Neural progenitor cell (in vitro differentiated cells): ENCODE measurements around the gene TENT4A. TPM values are rescaled to one million over a fixed set of nuclear protein-coding genes. Genes with fewer than 3 reads are reported as not detected.

Experiments used
- DNase-seq: peaks from one replicate; pipeline ENCODE4 v3.0.0-alpha.2; 2016; ENCODE audit warnings: low spot score
- H2AFZ ChIP-seq: fragments of 200-600 bp; sonication (generic); replicated peaks from 2 replicates; pipeline ENCODE4 v1.6.1; 2016; ENCODE audit warnings: antibody characterized with exemption
- H3F3A ChIP-seq: fragments of 200-600 bp; sonication (generic); 2 replicates; pipeline ENCODE4 v1.6.1; 2016; ENCODE audit warnings: antibody characterized with exemption, low read depth
- H3K27ac ChIP-seq: fragments of 200-600 bp; sonication (generic); 2 replicates; pipeline ENCODE4 v1.5.1; 2016; ENCODE audit warnings: mild to moderate bottlenecking
- H3K27me3 ChIP-seq: fragments of 200-600 bp; sonication (generic); 2 replicates; pipeline ENCODE4 v1.6.1; 2016; ENCODE audit warnings: mild to moderate bottlenecking, moderate library complexity
- H3K36me3 ChIP-seq: fragments of 200-600 bp; sonication (generic); 2 replicates; pipeline ENCODE4 v1.5.1; 2016
- H3K4me1 ChIP-seq: fragments of 200-600 bp; sonication (generic); 2 replicates; pipeline ENCODE4 v1.6.1; 2016; ENCODE audit warnings: mixed run types
- H3K4me2 ChIP-seq: fragments of 200-600 bp; sonication (generic); 2 replicates; pipeline ENCODE4 v1.6.1; 2016
- H3K4me3 ChIP-seq: fragments of 200-600 bp; sonication (generic); 2 replicates; pipeline ENCODE4 v1.5.1; 2016
- H3K79me2 ChIP-seq: fragments of 200-600 bp; sonication (generic); 2 replicates; pipeline ENCODE4 v1.6.1; 2016; ENCODE audit warnings: low read depth
- H3K9ac ChIP-seq: fragments of 200-600 bp; sonication (generic); 2 replicates; pipeline ENCODE4 v1.6.1; 2016
- H3K9me3 ChIP-seq: fragments of 200-600 bp; sonication (generic); 2 replicates; pipeline ENCODE4 v1.5.1; 2016; ENCODE audit warnings: low read depth
- H4K20me1 ChIP-seq: fragments of 200-600 bp; sonication (generic); 2 replicates; pipeline ENCODE4 v1.6.1; 2016; ENCODE audit warnings: low read depth
- H3K27ac Mint-ChIP-seq: 3 replicates; pipeline ENCODE4 v1.8.0; 2021; ENCODE audit warnings: mixed read lengths
- H3K27me3 Mint-ChIP-seq: 2 replicates; pipeline ENCODE4 v1.8.0; 2022; ENCODE audit warnings: low read depth, mild to moderate bottlenecking, inconsistent platforms, moderate library complexity, mixed read lengths; ENCODE audit not compliant: insufficient read depth
- H3K36me3 Mint-ChIP-seq: 3 replicates; pipeline ENCODE4 v1.8.0; 2021; ENCODE audit warnings: mixed read lengths
- H3K4me1 Mint-ChIP-seq: 3 replicates; pipeline ENCODE4 v1.8.0; 2021; ENCODE audit warnings: mixed read lengths
- H3K4me3 Mint-ChIP-seq: 3 replicates; pipeline ENCODE4 v1.8.0; 2021; ENCODE audit warnings: mild to moderate bottlenecking, moderate library complexity, mixed read lengths
- H3K9me3 Mint-ChIP-seq: 3 replicates; pipeline ENCODE4 v1.8.0; 2020; ENCODE audit warnings: mixed read lengths
- CTCF ChIP-seq: fragments of 200-600 bp; sonication (generic); IDR thresholded peaks from 2 replicates; pipeline ENCODE4 v1.5.1; 2017; ENCODE audit warnings: antibody characterized with exemption, mild to moderate bottlenecking
- EZH2 ChIP-seq: fragments of 200-600 bp; sonication (generic); IDR thresholded peaks from 2 replicates; pipeline ENCODE4 v1.6.1; 2017; ENCODE audit warnings: antibody characterized with exemption, mild to moderate bottlenecking, moderate library complexity
- EZH2phosphoT487 ChIP-seq: fragments of 200-600 bp; sonication (generic); IDR thresholded peaks from 2 replicates; pipeline ENCODE4 v1.6.1; 2017; ENCODE audit warnings: antibody characterized with exemption
- total RNA-seq: library from RNA; depleted of rRNA; stranded (reverse); fragments of >200 nt; gene quantifications from 2 replicates; pipeline ENCODE4 v1.2.3, GENCODE V29; 2015; ENCODE audit warnings: low replicate concordance

The TENT4A gene
- total RNA-seq, 1 donor from 2014 or later = 20.9 TPM

GRCh38 chr5:6678385-6678784, 34.8 kb upstream of the TENT4A start:
- Histone ChIP-seq H3K36me3 (no peaks in the 10 kb centered on the region), H3K27me3 (no peaks in the 10 kb centered on the region), H3K9me3 (no peaks in the 10 kb centered on the region), H3K79me2 (no peaks in the 10 kb centered on the region), H3K27ac (no peak overlapping the region), H3K4me3 (no peak overlapping the region), H3F3A (no peaks in the 10 kb centered on the region), H3K9ac (no peak overlapping the region), H2AFZ (no peak overlapping the region), H3K4me1 (no peaks in the 10 kb centered on the region), H3K4me2 (no peak overlapping the region), H4K20me1 (no peaks in the 10 kb centered on the region)
- Mint-ChIP-seq H3K36me3 (peaks cover 11% of the 10 kb centered on the region), H3K4me3 (no peak overlapping the region), H3K4me1 (peaks cover 10% of the 10 kb centered on the region), H3K27me3 (peaks cover 4% of the 10 kb centered on the region), H3K9me3 (peaks cover 6% of the 10 kb centered on the region), H3K27ac (no peak overlapping the region)
- no peak for DNase-seq
- TF ChIP-seq EZH2 (no peak), CTCF (no peak), EZH2phosphoT487 (no peak)

GRCh38 chr5:6680922-6681321, 32.3 kb upstream of the TENT4A start:
- H4K20me1 ChIP-seq = peaks cover 2% of the 10 kb centered on the region
- Mint-ChIP-seq H3K27ac (no peak overlapping the region), H3K27me3 (peaks cover 4% of the 10 kb centered on the region), H3K4me3 (no peak overlapping the region), H3K36me3 (peaks cover 2% of the 10 kb centered on the region), H3K9me3 (peaks cover 2% of the 10 kb centered on the region), H3K4me1 (peaks cover 10% of the 10 kb centered on the region)
- TF ChIP-seq EZH2 = no peak
- no peak overlapping the region for H2AFZ ChIP-seq
- H3K9me3 ChIP-seq = no peaks in the 10 kb centered on the region
- H3K4me2 ChIP-seq = no peak overlapping the region
- H3K27me3 ChIP-seq = peaks cover 16% of the 10 kb centered on the region
- H3K27ac ChIP-seq = no peak overlapping the region
- no peaks in the 10 kb centered on the region for H3K79me2 ChIP-seq
- no peaks in the 10 kb centered on the region for H3K36me3 ChIP-seq
- H3K9ac ChIP-seq = no peak overlapping the region
- H3K4me1 ChIP-seq = no peaks in the 10 kb centered on the region
- no peak for DNase-seq
- H3K4me3 ChIP-seq = no peak overlapping the region
- no peaks in the 10 kb centered on the region for H3F3A ChIP-seq

- TF ChIP-seq CTCF = no peak
- TF ChIP-seq EZH2phosphoT487 = no peak
- TF ChIP-seq EZH2 = no peak
- H3K36me3 Mint-ChIP-seq = no peaks in the 10 kb centered on the region
- Histone ChIP-seq H3K4me2 (no peak overlapping the region), H3K79me2 (no peaks in the 10 kb centered on the region), H3K27ac (no peak overlapping the region), H3K27me3 (peaks cover 18% of the 10 kb centered on the region), H3K9me3 (no peaks in the 10 kb centered on the region), H3K9ac (no peak overlapping the region), H3K36me3 (no peaks in the 10 kb centered on the region), H3F3A (no peaks in the 10 kb centered on the region), H3K4me1 (no peaks in the 10 kb centered on the region), H2AFZ (no peak overlapping the region), H4K20me1 (peaks cover 10% of the 10 kb centered on the region), H3K4me3 (no peak overlapping the region)
- peaks cover 12% of the 10 kb centered on the region for H3K4me1 Mint-ChIP-seq
- DNase-seq = no peak
- peaks cover 6% of the 10 kb centered on the region for H3K27me3 Mint-ChIP-seq
- no peak overlapping the region for H3K4me3 Mint-ChIP-seq
- no peaks in the 10 kb centered on the region for H3K9me3 Mint-ChIP-seq
- H3K27ac Mint-ChIP-seq = no peak overlapping the region
Observed at GRCh38 chr5:6681682-6682081, 31.6 kb upstream of the TENT4A start.

- peak; percentile 9 for DNase-seq
- Histone ChIP-seq H3K4me2 (no peak overlapping the region), H3K4me1 (no peaks in the 10 kb centered on the region), H3K27ac (no peak overlapping the region), H3F3A (peaks cover 1% of the 10 kb centered on the region), H3K4me3 (no peak overlapping the region), H3K79me2 (no peaks in the 10 kb centered on the region), H3K9me3 (no peaks in the 10 kb centered on the region), H3K36me3 (no peaks in the 10 kb centered on the region), H3K27me3 (peaks cover 19% of the 10 kb centered on the region), H4K20me1 (peaks cover 10% of the 10 kb centered on the region), H2AFZ (no peak overlapping the region), H3K9ac (no peak overlapping the region)
- Mint-ChIP-seq H3K27ac (no peak overlapping the region), H3K36me3 (no peaks in the 10 kb centered on the region), H3K4me3 (no peak overlapping the region), H3K9me3 (no peaks in the 10 kb centered on the region), H3K4me1 (peaks cover 11% of the 10 kb centered on the region), H3K27me3 (peaks cover 6% of the 10 kb centered on the region)
- TF ChIP-seq EZH2 (no peak), CTCF (no peak), EZH2phosphoT487 (no peak)
Observed at GRCh38 chr5:6682239-6682638, 31.0 kb upstream of the TENT4A start.
